MM.1S (cell line): ENCODE data around the gene SLC35E2B.
"Not testable (repeated sequence)": the region's sequence is repeated elsewhere in the genome, so short reads cannot be mapped to it uniquely, and the experiment has no call there.

ENCODE experiments used
- CTCF ChIP-seq: fragments of 300-600 bp; sonication (generic); IDR thresholded peaks from 2 replicates; pipeline ENCODE4 v1.5.1; 2016; ENCODE audit warnings: antibody characterized with exemption, low read length, mixed read lengths
- EZH2 ChIP-seq: fragments of 300-600 bp; sonication (generic); optimal IDR thresholded peaks from 2 replicates; pipeline ENCODE3; 2017; ENCODE audit warnings: low read depth, mild to moderate bottlenecking, antibody characterized with exemption, low read length, mixed read lengths
- EZH2phosphoT487 ChIP-seq: fragments of 300-600 bp; sonication (generic); IDR thresholded peaks from 2 replicates; pipeline ENCODE4 v1.6.1; 2018; ENCODE audit warnings: antibody characterized with exemption, low read length

GRCh38 chr1:1700067-1700466 lies 7.5 kb upstream of the SLC35E2B start:
- not testable (repeated sequence) for TF ChIP-seq CTCF, EZH2, EZH2phosphoT487
